Subcutaneous adipose tissue (tissue), 4 donors: ENCODE results near the gene LDB3. TPM values are rescaled to one million over a fixed set of nuclear protein-coding genes. Genes with fewer than 3 reads are reported as not detected.

Source experiments
- total RNA-seq, 4 donors: library from RNA; depleted of rRNA; stranded (reverse); fragments of >200 nt; gene quantifications; one replicate each; pipeline ENCODE4 v1.1.0, GENCODE V29; 2016
- TF ChIP-seq, protein P1 (sequence below): fragments of 450-650 bp; IDR thresholded peaks from one replicate; pipeline ENCODE4 v1.5.1; 2016; ENCODE audit warnings: low read depth, mild to moderate bottlenecking, control low read depth, antibody characterized with exemption, moderate library complexity

LDB3 gene
- total RNA-seq, 4 donors from 2014 or later: 0.51 to 12.1 (median 2.2) TPM

DNA sequence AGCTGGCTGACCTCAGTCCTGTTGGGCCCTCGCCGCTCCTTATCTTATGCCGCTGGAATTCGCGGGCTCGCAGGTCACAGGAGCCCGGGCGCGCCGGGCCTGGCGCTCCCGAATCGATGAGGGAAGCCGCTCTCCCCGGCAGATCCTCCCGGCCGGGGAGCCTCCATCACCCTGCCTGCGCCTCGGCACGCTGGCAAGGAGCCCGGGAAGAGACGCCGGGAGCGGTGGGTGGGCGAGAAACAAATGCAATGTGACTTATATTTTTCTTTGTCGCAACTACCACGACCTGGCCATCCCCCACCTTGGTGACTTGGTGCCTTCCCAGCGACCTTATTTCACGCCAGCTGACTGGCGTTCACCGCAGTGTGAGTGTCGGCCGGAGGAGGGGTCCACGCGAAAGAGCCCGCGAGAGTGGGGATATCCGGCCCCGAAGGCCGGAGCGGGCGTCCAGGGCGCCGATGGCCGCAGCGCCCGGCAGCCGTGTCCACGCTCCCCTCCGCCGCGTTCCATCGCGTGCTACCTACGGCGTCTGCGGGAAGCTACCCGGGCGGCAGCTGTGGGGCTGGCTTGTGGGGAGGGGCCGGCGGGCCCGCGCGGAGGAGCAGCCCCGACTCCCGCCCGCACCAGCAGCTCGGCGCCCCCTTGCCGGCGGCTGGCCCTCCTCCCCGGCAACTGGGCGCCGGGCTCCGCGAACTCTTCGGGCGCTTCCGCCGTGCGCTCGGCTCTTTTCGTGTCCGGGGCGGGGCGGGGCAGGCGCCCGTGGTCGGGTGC is 87.6 kb downstream of the LDB3 start:
- TF ChIP-seq, protein P1, sequence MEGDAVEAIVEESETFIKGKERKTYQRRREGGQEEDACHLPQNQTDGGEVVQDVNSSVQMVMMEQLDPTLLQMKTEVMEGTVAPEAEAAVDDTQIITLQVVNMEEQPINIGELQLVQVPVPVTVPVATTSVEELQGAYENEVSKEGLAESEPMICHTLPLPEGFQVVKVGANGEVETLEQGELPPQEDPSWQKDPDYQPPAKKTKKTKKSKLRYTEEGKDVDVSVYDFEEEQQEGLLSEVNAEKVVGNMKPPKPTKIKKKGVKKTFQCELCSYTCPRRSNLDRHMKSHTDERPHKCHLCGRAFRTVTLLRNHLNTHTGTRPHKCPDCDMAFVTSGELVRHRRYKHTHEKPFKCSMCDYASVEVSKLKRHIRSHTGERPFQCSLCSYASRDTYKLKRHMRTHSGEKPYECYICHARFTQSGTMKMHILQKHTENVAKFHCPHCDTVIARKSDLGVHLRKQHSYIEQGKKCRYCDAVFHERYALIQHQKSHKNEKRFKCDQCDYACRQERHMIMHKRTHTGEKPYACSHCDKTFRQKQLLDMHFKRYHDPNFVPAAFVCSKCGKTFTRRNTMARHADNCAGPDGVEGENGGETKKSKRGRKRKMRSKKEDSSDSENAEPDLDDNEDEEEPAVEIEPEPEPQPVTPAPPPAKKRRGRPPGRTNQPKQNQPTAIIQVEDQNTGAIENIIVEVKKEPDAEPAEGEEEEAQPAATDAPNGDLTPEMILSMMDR: no peak

DNA sequence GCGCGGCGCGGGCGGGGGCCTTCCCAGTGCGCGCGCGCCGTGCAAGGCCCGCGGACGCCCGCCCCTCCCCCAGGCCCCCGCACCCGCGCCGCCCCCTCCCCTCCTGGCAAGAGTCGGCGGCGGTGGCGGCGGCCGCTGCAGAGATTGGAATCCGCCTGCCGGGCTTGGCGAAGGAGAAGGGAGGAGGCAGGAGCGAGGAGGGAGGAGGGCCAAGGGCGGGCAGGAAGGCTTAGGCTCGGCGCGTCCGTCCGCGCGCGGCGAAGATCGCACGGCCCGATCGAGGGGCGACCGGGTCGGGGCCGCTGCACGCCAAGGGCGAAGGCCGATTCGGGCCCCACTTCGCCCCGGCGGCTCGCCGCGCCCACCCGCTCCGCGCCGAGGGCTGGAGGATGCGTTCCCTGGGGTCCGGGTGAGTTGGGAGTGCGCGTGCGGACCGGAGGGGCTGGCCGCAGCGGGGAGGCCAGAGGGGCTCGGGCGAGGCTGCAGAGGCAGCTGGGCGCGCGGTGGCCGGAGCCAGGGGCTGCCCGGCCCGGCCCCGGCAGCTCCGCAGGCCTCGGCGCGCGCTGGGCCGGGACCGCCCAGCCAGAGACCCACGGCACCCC is 88.3 kb downstream of the LDB3 start, which contains the start of gene BMPR1A:
BMPR1A (plus strand) TSS at position 109 of the 602 bp plus-strand sequence. CDS start 119,400 bp downstream, outside the sequence.
- TF ChIP-seq, protein P1: no peak

DNA sequence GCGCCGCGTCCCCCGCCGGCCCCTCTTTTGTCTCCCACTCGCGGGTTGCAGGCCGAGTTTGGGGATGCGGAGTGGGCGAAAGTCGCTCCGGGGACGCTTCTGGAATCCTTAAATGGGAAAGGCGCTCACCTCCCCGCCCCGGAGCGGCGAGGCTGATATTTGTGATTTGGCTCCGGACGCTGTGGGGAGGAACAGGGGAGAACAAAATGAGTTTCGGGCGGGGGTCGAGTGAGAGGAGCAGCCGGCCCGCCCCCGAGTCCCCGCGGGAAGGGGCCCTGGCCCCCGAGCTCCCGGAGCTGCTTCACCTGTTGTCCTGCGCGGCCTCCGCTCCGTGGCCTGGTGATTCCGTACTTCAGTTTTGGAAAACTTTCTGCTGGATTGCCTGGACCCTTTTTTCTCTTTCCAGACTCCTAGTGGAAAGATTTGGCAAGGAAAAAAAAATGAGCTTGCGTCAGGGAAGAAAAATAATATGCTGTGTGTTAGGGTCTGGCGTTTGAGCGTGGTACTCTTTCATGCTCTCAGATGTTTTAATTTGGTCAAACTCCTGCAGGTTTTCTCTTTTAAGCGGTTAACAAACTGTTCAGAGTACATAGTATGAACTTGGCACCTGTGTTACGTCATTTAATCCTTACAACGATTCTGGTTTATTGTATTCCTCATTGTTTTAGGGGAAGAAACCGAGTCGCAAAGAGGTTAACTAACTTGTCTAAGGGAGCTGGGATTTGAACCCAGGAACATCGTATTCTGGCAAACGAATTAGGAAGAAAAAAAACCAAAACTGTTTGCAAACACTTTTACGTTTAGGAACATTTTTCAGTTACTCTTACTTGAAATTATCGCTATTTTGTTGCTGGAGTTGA is 89.0 kb downstream of the LDB3 start:
- TF ChIP-seq, protein P1: no peak

DNA sequence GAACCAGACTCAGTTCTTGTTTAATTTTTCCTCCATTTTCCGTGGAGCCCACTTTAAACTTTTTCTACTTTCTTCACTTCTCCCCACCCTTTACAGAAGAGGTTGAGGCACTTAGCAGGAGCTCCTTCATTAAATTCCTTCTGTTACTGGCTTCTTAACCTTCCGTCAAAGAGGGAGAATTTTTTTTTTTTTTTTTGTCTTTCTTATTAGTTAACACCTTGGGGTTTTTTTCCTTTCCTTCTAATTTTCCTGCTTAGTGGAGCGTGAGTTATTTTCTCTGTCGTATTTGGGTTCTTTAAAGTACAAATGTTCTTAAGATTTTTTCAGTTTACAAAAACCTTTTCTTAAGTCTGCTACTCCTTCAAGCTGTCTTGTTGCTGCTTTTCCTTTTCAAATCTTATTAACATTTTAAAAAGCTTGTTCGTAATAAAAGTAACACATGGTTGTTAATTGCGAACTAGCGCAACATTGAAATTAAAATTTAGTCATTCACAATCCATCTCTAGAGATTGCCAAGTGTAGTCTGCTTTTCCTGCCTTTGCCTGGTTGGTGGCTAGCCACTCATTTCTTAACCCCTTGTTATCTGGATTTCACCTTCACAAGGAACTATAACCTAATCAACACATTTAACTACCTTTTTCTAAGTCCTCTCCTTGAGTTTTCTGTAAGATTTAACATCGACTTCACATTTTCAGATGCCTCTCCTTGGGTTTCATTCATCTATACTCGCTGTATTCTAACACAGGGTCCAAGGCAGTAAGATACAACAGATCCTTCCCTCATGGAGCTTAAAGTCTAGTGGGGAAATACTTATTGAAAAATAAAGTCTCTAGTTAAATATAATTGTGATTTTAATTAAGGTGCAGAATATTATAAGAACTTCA is 90.1 kb downstream of the LDB3 start:
- TF ChIP-seq, protein P1: no peak

DNA sequence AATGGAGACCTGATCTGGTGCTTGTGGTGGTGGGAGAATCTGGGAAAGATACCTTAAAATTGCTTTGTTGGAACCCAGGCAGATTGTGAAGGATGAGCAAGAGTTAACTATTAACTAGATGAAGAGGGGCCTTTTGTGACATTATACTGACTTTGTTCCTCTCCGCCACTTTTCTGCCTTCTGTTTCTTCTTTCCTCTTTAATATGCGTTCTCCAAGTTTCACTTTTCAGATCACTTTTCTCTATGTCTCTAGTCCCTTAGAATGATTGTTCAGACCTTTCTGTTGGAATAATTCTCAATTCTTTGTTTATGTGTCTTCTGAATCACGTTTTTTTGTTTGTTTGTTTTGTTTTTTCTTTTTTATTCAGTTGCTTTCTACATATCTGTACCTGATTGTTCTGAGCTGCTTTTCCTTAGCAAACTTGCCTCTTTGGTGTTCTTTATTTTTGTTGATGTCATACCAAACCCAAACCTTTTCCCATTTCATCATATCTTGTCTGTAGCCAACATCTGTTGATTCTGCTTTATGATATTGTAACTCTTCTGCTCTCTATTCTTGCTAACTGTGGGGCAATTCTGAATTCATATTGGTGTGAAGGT is 90.9 kb downstream of the LDB3 start:
- TF ChIP-seq, protein P1: no peak

DNA sequence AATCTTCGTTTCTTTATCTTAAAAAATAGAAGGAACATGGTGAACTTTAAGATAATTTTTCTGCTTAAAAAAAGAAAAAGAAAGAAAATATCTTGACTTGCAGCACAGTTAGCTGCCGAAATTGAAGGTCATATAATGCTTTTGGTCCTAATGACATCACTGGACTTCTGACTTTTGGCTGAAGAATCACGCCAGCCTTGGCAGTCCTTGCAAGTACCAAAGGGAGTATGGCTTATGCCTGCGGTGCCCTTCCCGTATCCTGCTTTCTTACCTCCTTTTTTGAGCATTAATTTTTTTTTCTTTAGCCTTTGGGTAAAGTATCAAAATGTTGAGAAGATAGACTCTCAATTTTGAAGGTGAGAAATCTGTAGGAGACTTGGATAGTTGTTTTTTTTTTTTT is 95.1 kb downstream of the LDB3 start:
- TF ChIP-seq, protein P1: no peak
